ENCODE results near the gene EGLN3. TPM values are rescaled to one million over a fixed set of nuclear protein-coding genes. Genes with fewer than 3 reads are reported as not detected.

EGLN3 gene
- total RNA-seq, 1 donor from 2014 or later = 10.5 TPM

DNA sequence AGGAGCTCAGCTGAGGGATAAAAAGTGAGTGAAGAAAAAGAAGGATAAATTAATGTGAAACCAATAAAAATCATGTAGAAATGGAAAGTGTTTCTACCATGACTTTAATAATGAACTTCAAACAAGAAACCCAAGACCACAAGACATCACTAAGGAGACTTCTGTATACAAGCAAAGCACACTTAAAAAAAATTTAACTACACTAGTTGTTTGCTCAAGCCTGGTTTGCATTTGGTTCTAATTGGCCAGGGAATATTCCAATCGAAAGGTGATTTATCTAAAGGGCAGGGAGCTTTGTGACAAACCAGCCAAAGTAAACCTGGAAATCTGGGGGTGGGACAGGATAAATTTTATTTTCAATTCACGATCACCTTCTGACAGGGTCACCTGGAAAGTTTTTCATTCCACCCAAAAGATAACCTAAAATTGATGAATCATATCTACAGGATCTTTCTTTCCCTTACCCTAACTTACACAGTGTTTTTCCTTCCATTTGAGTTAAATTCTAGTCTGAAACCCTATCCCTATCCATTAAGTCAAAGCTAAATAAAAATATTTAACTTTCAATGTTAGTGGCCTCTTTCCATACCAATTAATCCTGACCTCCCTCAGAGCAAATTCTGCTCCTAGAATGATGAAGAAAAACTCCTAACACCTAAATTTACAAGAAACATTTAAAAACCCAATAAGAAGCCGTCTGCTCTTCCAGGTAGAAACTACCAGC is 2.6 kb downstream of the EGLN3 start:
- peaks cover 20% of the 10 kb centered on the region for H3K4me1 ChIP-seq
- no peak for TF ChIP-seq CTCF (IDR thresholded peaks at IDR 0.05)
- H3K27me3 ChIP-seq (ENCODE audit: low read depth) = peaks cover 35% of the 10 kb centered on the region
- DNase-seq = no peak
- H3K4me3 ChIP-seq = peak overlapping the region; percentile 66
- no peaks in the 10 kb centered on the region for H3K36me3 ChIP-seq
- H3K27ac ChIP-seq = no peak overlapping the region
- ATAC-seq = no peak
- H3K9me3 ChIP-seq = no peaks in the 10 kb centered on the region
- intact Hi-C loops (cut with DNase I) = no loop called here

- no peak overlapping the region for H3K27ac ChIP-seq
- H3K27me3 ChIP-seq (ENCODE audit: low read depth) = peaks cover 22% of the 10 kb centered on the region
- intact Hi-C loops (cut with DNase I) = no loop called here
- no peak for TF ChIP-seq CTCF (IDR thresholded peaks at IDR 0.05)
- peaks cover 26% of the 10 kb centered on the region for H3K4me1 ChIP-seq
- no peaks in the 10 kb centered on the region for H3K9me3 ChIP-seq
- DNase-seq (no peak), ATAC-seq (no peak)
- no peak overlapping the region for H3K4me3 ChIP-seq
- H3K36me3 ChIP-seq = no peaks in the 10 kb centered on the region
These were observed 4.0 kb downstream of the EGLN3 start for GRCh38 chr14:33946679-33947476.

DNA sequence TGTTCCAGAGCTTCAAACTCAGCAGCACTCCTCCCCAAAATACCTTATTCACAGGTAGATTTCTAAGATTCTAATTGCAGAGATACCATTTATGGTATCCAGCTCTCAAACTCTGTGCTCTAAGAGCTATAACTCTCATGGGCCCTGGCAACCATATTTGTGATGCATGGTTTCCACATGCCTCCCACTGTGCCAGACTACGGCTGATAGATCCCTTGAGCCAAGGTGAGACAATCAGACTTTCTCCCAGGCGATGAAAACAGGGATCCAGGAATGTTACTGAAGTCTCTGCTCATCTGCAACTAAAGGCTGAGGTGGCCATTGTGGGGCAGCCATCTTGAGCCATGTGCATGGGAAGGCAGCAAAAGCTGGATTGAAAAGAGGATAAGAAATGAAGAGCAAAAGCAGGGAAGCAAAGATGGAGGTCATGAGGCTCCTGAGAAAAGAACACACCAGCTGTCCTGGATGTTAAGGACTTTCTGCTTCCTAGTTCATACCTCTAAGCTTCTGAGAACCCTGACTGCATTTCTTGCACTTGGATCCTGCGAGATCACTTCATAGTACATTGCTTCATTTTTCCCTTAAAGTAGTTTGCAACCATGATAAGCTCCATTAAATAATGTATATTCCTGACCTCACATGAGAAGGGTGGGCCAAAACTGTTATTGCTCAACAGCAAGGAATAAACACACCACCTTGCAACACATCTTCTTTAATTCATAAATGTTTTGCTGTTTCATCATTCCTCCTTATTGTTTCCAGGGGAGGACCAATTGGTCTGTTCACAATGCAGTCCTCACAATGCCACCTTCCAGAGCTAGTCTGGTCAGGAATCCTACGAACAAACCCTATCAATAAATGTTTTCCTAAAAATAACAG is 5.4 kb downstream of the EGLN3 start:
- Histone ChIP-seq H3K36me3 (no peaks in the 10 kb centered on the region), H3K9me3 (no peaks in the 10 kb centered on the region), H3K4me3 (no peak overlapping the region), H3K27me3 (ENCODE audit: low read depth) (peaks cover 8% of the 10 kb centered on the region), H3K4me1 (peaks cover 13% of the 10 kb centered on the region), H3K27ac (no peak overlapping the region)
- ATAC-seq = no peak
- no peak for DNase-seq
- intact Hi-C loops (cut with DNase I) = no loop called here
- TF ChIP-seq CTCF (IDR thresholded peaks at IDR 0.05) = no peak

DNA sequence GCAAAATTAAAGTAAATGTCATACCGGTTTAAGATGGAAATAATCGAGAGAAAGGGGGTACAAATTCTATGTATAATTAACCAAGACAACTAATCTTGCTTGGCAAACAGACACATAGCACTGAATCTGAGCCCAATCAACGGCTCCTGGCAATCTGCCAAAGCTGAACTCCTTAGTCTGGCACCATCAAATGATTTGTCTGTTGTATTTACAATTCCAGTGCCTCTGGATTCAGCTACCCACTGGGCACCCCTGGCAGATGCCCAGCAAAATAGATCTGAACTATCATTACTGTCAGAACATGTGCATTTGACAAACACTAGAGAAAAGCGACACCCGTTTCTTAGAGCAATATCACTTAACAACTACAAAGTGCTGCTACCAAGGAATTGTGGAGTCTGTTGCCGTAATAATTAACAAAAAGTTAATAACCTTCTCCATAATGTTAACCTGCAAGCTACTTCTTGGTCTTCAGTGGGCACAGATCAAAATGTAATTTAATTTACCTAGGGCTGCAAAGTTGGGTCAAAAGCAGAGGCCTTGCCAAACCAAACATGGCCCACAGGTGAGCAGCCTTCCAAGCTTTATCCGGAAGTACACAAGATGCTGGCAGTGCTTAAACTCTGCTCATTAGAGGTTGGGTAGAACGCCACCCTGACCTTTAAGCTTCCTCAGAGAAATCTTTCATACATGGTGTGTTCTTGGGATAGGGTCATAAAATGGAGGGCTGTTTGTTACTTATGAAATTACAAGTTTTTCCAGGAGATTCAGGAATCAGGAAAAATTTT is 7.6 kb downstream of the EGLN3 start:
- DNase-seq (no peak), ATAC-seq (no peak)
- Histone ChIP-seq H3K4me1 (peaks cover 10% of the 10 kb centered on the region), H3K36me3 (no peaks in the 10 kb centered on the region), H3K4me3 (no peak overlapping the region), H3K27ac (no peak overlapping the region), H3K27me3 (ENCODE audit: low read depth) (peaks cover 3% of the 10 kb centered on the region), H3K9me3 (no peaks in the 10 kb centered on the region)
- intact Hi-C loops (cut with DNase I) = no loop called here
- TF ChIP-seq CTCF (IDR thresholded peaks at IDR 0.05) = no peak

- ATAC-seq = no peak
- Histone ChIP-seq H3K36me3 (no peaks in the 10 kb centered on the region), H3K27me3 (ENCODE audit: low read depth) (peaks cover 3% of the 10 kb centered on the region), H3K4me1 (peaks cover 14% of the 10 kb centered on the region), H3K4me3 (no peak overlapping the region), H3K9me3 (no peaks in the 10 kb centered on the region), H3K27ac (no peak overlapping the region)
- no peak for DNase-seq
- intact Hi-C loops (cut with DNase I) = no loop called here
- TF ChIP-seq CTCF (IDR thresholded peaks at IDR 0.05) = no peak
These were observed 9.2 kb downstream of the EGLN3 start for GRCh38 chr14:33941718-33942117.
